CD4-positive, alpha-beta memory T cell (primary cell): ENCODE data around the gene OR1B1. TPM values are rescaled to one million over a fixed set of nuclear protein-coding genes. Genes with fewer than 3 reads are reported as not detected.
"Not testable (repeated sequence)": the region's sequence is repeated elsewhere in the genome, so short reads cannot be mapped to it uniquely, and the experiment has no call there.

ENCODE experiments used
- CTCF ChIA-PET: fragments of 350-600 bp; sonication (Branson Sonifier 250); formaldehyde crosslinking; loops from one replicate; lab custom pipeline; 2021; ENCODE audit warnings: inconsistent platforms; ENCODE audit not compliant: partially characterized antibody; lab: Charles Lee
- POLR2A ChIA-PET: fragments of 350-600 bp; sonication (Branson Sonifier 250); formaldehyde crosslinking; loops from one replicate; lab custom pipeline; 2021; ENCODE audit not compliant: partially characterized antibody; lab: Charles Lee
- DNase-seq, 5 donors: peaks; one replicate each; pipeline versions ENCODE4 v3.0.0 to v3.0.0-alpha.2; 2020 to 2022; ENCODE audit warnings: mixed read lengths in 1 of 5
- H3K27ac ChIP-seq: one replicate; pipeline ENCODE4 v1.7.0; 2013; ENCODE audit warnings: low read depth, low read length
- H3K27me3 ChIP-seq: 2 replicates; pipeline ENCODE4 v1.7.0; 2013; ENCODE audit warnings: mild to moderate bottlenecking, low read length, moderate library complexity; ENCODE audit not compliant: insufficient read depth
- H3K36me3 ChIP-seq: 2 replicates; pipeline ENCODE4 v1.7.0; 2013; ENCODE audit warnings: mild to moderate bottlenecking, low read length, moderate library complexity; ENCODE audit not compliant: insufficient read depth
- H3K4me1 ChIP-seq: 2 replicates; pipeline ENCODE4 v1.7.0; 2013; ENCODE audit warnings: mild to moderate bottlenecking, low read length, moderate library complexity; ENCODE audit not compliant: insufficient read depth
- H3K4me3 ChIP-seq, 2 donors: one replicate each; pipeline ENCODE4 v1.7.0; 2013; ENCODE audit warnings: low read length in 2 of 2, mild to moderate bottlenecking in 1 of 2
- H3K9me3 ChIP-seq, 2 donors: one replicate each; pipeline ENCODE4 v1.7.0; 2013; ENCODE audit warnings: low read length in 2 of 2, control low read depth in 1 of 2; ENCODE audit not compliant: control insufficient read depth in 1 of 2
- H3K27ac Mint-ChIP-seq, 7 donors: one replicate each; pipeline ENCODE4 v1.8.0; 2020 to 2021; ENCODE audit warnings: mixed read lengths in 7 of 7, mild to moderate bottlenecking in 6 of 7, inconsistent platforms in 3 of 7, moderate library complexity in 3 of 7
- H3K27me3 Mint-ChIP-seq, 2 donors: one replicate each; pipeline ENCODE4 v1.8.0; 2020 to 2021; ENCODE audit warnings: mixed read lengths in 2 of 2
- H3K36me3 Mint-ChIP-seq, 2 donors: one replicate each; pipeline ENCODE4 v1.8.0; 2020 to 2021; ENCODE audit warnings: mixed read lengths in 2 of 2, inconsistent platforms in 1 of 2, mild to moderate bottlenecking in 1 of 2
- H3K4me1 Mint-ChIP-seq, 4 donors: one replicate each; pipeline ENCODE4 v1.8.0; 2020 to 2021; ENCODE audit warnings: mixed read lengths in 4 of 4, mild to moderate bottlenecking in 1 of 4
- H3K4me3 Mint-ChIP-seq, 8 donors: one replicate each; pipeline ENCODE4 v1.8.0; 2020 to 2021; ENCODE audit warnings: mixed read lengths in 8 of 8, mild to moderate bottlenecking in 7 of 8, moderate library complexity in 6 of 8, inconsistent platforms in 3 of 8
- H3K9me3 Mint-ChIP-seq, 8 donors: one replicate each; pipeline ENCODE4 v1.8.0; 2020 to 2021; ENCODE audit warnings: mixed read lengths in 8 of 8, mild to moderate bottlenecking in 5 of 8, inconsistent platforms in 3 of 8, moderate library complexity in 1 of 8
- intact Hi-C: fragments of 100-400 bp; cut with micrococcal nuclease; formaldehyde crosslinking; loops from one replicate; pipeline ENCODE4 v1.15.1; 2023
- polyA plus RNA-seq, 2 donors: library from polyadenylated mRNA; unstranded; fragments of 300-500 nt; fragmentation: Illumina TruSeq; gene quantifications; one replicate each; pipeline ENCODE4 v1.2.3, GENCODE V29; 2021
- total RNA-seq, 2 experiments: library from RNA; stranded (reverse); gene quantifications; one replicate each; pipeline ENCODE4 v1.2.3, GENCODE V29; 2021

Gene OR1B1
- total and polyA plus RNA-seq, 4 experiments from 2014 or later: not detected

GRCh38 chr9:122619996-122620395 lies 37.4 kb downstream of the OR1B1 start:
- Histone ChIP-seq H3K27ac (no peak overlapping the region), H3K27me3 (no peaks in the 10 kb centered on the region), H3K36me3 (no peaks in the 10 kb centered on the region), H3K4me3 (no peak overlapping the region), H3K4me1 (no peaks in the 10 kb centered on the region), H3K9me3 (no peaks in the 10 kb centered on the region)
- DNase-seq: no peak
- Mint-ChIP-seq H3K27me3 (peaks cover 2 to 9% of the 10 kb centered on the region in 2 donors), H3K9me3 (peaks cover 0 to 10% (median 0%) of the 10 kb centered on the region in 8 donors), H3K4me3 (no peak overlapping the region), H3K36me3 (no peaks in the 10 kb centered on the region), H3K4me1 (no peaks in the 10 kb centered on the region), H3K27ac (no peak overlapping the region)
- ChIA-PET CTCF (no interaction called here), POLR2A (no interaction called here)
- intact Hi-C loops: no loop called here

- Histone ChIP-seq H3K4me1 (no peaks in the 10 kb centered on the region), H3K27ac (no peak within 1 kb of the TSS), H3K27me3 (no peaks in the 10 kb centered on the region), H3K36me3 (no peaks in the 10 kb centered on the region), H3K9me3 (no peaks in the 10 kb centered on the region), H3K4me3 (no peak within 1 kb of the TSS)
- no peaks in the 10 kb centered on the region for H3K4me1 Mint-ChIP-seq
- H3K27ac Mint-ChIP-seq: no peak within 1 kb of the TSS
- peaks cover 0 to 10% (median 0%) of the 10 kb centered on the region in 8 donors for H3K9me3 Mint-ChIP-seq
- ChIA-PET POLR2A (no interaction called here), CTCF (no interaction called here)
- no peaks in the 10 kb centered on the region for H3K27me3 Mint-ChIP-seq
- no peak within 1 kb of the TSS for H3K4me3 Mint-ChIP-seq
- intact Hi-C loops: no loop called here
- no peak for DNase-seq
- no peaks in the 10 kb centered on the region for H3K36me3 Mint-ChIP-seq
Measured at GRCh38 chr9:122614362-122614761, 43.1 kb downstream of the OR1B1 start, which contains the start of gene OR1Q1. TSS of gene OR1Q1 (plus strand) at chr9:122614738. CDS start at chr9:122614738, 0 bp downstream.

GRCh38 chr9:122609804-122610203 lies 47.6 kb downstream of the OR1B1 start:
- Mint-ChIP-seq H3K4me3 (no peak overlapping the region), H3K4me1 (no peaks in the 10 kb centered on the region), H3K27me3 (peaks cover 0 to 1% of the 10 kb centered on the region in 2 donors), H3K27ac (no peak overlapping the region), H3K36me3 (no peaks in the 10 kb centered on the region), H3K9me3 (peaks cover 0 to 2% (median 0%) of the 10 kb centered on the region in 8 donors)
- H3K36me3 ChIP-seq: no peaks in the 10 kb centered on the region
- ChIA-PET CTCF (no interaction called here), POLR2A (no interaction called here)
- no peaks in the 10 kb centered on the region for H3K9me3 ChIP-seq
- no peaks in the 10 kb centered on the region for H3K27me3 ChIP-seq
- H3K27ac ChIP-seq: no peak overlapping the region
- DNase-seq: no peak
- intact Hi-C loops: no loop called here
- no peaks in the 10 kb centered on the region for H3K4me1 ChIP-seq
- H3K4me3 ChIP-seq: no peak overlapping the region

- H3K27ac Mint-ChIP-seq: no peak overlapping the region
- POLR2A ChIA-PET: no interaction called here
- no peaks in the 10 kb centered on the region for H3K4me1 Mint-ChIP-seq
- no peaks in the 10 kb centered on the region for H3K27me3 ChIP-seq
- no peaks in the 10 kb centered on the region for H3K36me3 Mint-ChIP-seq
- H3K4me3 ChIP-seq: no peak overlapping the region
- no peaks in the 10 kb centered on the region for H3K4me1 ChIP-seq
- intact Hi-C loops: no loop called here
- H3K27me3 Mint-ChIP-seq: peaks cover 0 to 6% of the 10 kb centered on the region in 2 donors
- H3K4me3 Mint-ChIP-seq: no peak overlapping the region
- CTCF ChIA-PET: no interaction called here
- H3K36me3 ChIP-seq: no peaks in the 10 kb centered on the region
- DNase-seq: no peak
- peaks cover 0 to 14% (median 3%) of the 10 kb centered on the region in 8 donors for H3K9me3 Mint-ChIP-seq
- H3K27ac ChIP-seq: no peak overlapping the region
- no peaks in the 10 kb centered on the region for H3K9me3 ChIP-seq
Measured at GRCh38 chr9:122606587-122606986, 50.8 kb downstream of the OR1B1 start.

- H3K4me3 Mint-ChIP-seq: no peak overlapping the region
- no peaks in the 10 kb centered on the region for H3K36me3 ChIP-seq
- peaks cover 0 to 6% of the 10 kb centered on the region in 2 donors for H3K27me3 Mint-ChIP-seq
- H3K27ac ChIP-seq: no peak overlapping the region
- no peaks in the 10 kb centered on the region for H3K27me3 ChIP-seq
- H3K4me1 ChIP-seq: no peaks in the 10 kb centered on the region
- H3K4me1 Mint-ChIP-seq: no peaks in the 10 kb centered on the region
- no peak for DNase-seq
- H3K27ac Mint-ChIP-seq: no peak overlapping the region
- POLR2A ChIA-PET: no interaction called here
- CTCF ChIA-PET: no interaction called here
- no peaks in the 10 kb centered on the region for H3K36me3 Mint-ChIP-seq
- H3K9me3 ChIP-seq: no peaks in the 10 kb centered on the region
- H3K4me3 ChIP-seq: no peak overlapping the region
- H3K9me3 Mint-ChIP-seq: peaks cover under 1 to 19% (median 9%) of the 10 kb centered on the region in 8 donors
- intact Hi-C loops: no loop called here
Measured at GRCh38 chr9:122605691-122606090, 51.7 kb downstream of the OR1B1 start.

- H3K4me1 Mint-ChIP-seq, POLR2A ChIA-PET: not testable (repeated sequence)
Measured at GRCh38 chr9:122583284-122583683, 74.1 kb downstream of the OR1B1 start, which contains the start of gene OR1L8. TSS of gene OR1L8 (minus strand) at chr9:122583384. CDS start at chr9:122568477, 14,907 bp downstream.

GRCh38 chr9:122580360-122580759 lies 77.1 kb downstream of the OR1B1 start:
- H3K27ac Mint-ChIP-seq: no peak overlapping the region
- no peaks in the 10 kb centered on the region for H3K4me1 Mint-ChIP-seq
- Histone ChIP-seq H3K9me3 (no peaks in the 10 kb centered on the region), H3K4me1 (no peaks in the 10 kb centered on the region), H3K36me3 (no peaks in the 10 kb centered on the region), H3K4me3 (no peak overlapping the region), H3K27ac (no peak overlapping the region), H3K27me3 (no peaks in the 10 kb centered on the region)
- CTCF ChIA-PET: no interaction called here
- intact Hi-C loops: no loop called here
- H3K4me3 Mint-ChIP-seq: no peak overlapping the region
- H3K36me3 Mint-ChIP-seq: peaks cover 0 to 4% of the 10 kb centered on the region in 2 donors
- no peak for DNase-seq
- H3K27me3 Mint-ChIP-seq: peaks cover 2 to 3% of the 10 kb centered on the region in 2 donors
- H3K9me3 Mint-ChIP-seq: peaks cover 0 to 9% (median 2%) of the 10 kb centered on the region in 8 donors
- POLR2A ChIA-PET: no interaction called here

More at GRCh38 chr9:122583284-122583683, 74.1 kb downstream of the OR1B1 start, which contains the start of gene OR1L8:
- H3K4me1 ChIP-seq, H3K27ac Mint-ChIP-seq, H3K4me3 ChIP-seq, H3K4me3 Mint-ChIP-seq, H3K27ac ChIP-seq, H3K27me3 Mint-ChIP-seq, H3K27me3 ChIP-seq, H3K9me3 Mint-ChIP-seq, H3K9me3 ChIP-seq, CTCF ChIA-PET, H3K36me3 ChIP-seq, intact Hi-C loops, DNase-seq, H3K36me3 Mint-ChIP-seq: not testable (repeated sequence)
